OCI-LY3 (cell line): Measurements from ENCODE around the gene THSD7B.

Experiments
- EZH2phosphoT487 ChIP-seq: fragments of 200-600 bp; shearing (Covaris generic); IDR thresholded peaks from 2 replicates; pipeline ENCODE4 v1.6.1; 2018; ENCODE audit warnings: antibody characterized with exemption, mixed run types, low read depth
- TF ChIP-seq, protein P1 (sequence below): fragments of 200-600, 300-600 bp; sonication (generic); IDR thresholded peaks from 2 replicates; pipeline ENCODE4 v1.5.1; 2014; ENCODE audit warnings: antibody characterized with exemption, low read length, low read depth

DNA sequence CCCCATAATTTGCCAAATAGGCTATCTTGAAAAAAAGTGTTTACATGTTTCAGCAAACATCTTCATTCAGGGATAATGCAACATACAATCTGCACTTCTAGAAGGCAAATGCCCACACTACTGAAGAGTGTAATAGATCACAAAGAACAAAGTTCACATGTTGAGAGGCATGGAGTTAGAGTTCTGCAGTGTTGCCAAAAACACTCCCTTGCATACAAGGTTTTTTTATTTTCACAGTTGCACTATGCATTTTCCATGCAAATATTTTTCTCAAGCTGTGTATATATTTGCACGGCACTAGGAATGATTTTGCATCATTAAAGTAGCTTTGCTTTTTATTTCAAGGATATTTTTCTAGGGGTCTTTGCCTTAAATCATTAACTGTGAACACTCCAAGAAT is 409.9 kb downstream of the THSD7B start:
- TF ChIP-seq EZH2phosphoT487 = no peak
- TF ChIP-seq, protein P1, sequence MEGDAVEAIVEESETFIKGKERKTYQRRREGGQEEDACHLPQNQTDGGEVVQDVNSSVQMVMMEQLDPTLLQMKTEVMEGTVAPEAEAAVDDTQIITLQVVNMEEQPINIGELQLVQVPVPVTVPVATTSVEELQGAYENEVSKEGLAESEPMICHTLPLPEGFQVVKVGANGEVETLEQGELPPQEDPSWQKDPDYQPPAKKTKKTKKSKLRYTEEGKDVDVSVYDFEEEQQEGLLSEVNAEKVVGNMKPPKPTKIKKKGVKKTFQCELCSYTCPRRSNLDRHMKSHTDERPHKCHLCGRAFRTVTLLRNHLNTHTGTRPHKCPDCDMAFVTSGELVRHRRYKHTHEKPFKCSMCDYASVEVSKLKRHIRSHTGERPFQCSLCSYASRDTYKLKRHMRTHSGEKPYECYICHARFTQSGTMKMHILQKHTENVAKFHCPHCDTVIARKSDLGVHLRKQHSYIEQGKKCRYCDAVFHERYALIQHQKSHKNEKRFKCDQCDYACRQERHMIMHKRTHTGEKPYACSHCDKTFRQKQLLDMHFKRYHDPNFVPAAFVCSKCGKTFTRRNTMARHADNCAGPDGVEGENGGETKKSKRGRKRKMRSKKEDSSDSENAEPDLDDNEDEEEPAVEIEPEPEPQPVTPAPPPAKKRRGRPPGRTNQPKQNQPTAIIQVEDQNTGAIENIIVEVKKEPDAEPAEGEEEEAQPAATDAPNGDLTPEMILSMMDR = no peak
